ENCODE results near the gene BSCL2. TPM values are rescaled to one million over a fixed set of nuclear protein-coding genes. Genes with fewer than 3 reads are reported as not detected.
"Not testable (repeated sequence)": the region's sequence is repeated elsewhere in the genome, so short reads cannot be mapped to it uniquely, and the experiment has no call there.

Gene BSCL2
- total and polyA plus RNA-seq, 2 donors (not counting 3 experiments of a cell fraction or from before 2014, with no cell fraction given), result 31.1 to 94.8 TPM

- intact Hi-C loops (cut with micrococcal nuclease), result loop anchor here (5.0 kb wide), 1 partner anchor 1085 kb away; the partner anchor contains the start of gene MARK2
- Histone ChIP-seq H4K20me1 (replicated peaks; ENCODE audit: control insufficient read depth, extremely low read depth, insufficient read depth, low read length) (no peaks in the 10 kb centered on the region), H3K4me3 (replicated peaks in 1 of 3; ENCODE audit: insufficient read depth in 1 of 3, low read depth in 1 of 3, low read length in 3 of 3) (no peak overlapping the region), H3K9ac (replicated peaks; ENCODE audit: extremely low read depth, insufficient read depth, low read length) (no peak overlapping the region), H3K79me2 (ENCODE audit: control insufficient read depth, insufficient read depth, low read length) (peaks cover 10% of the 10 kb centered on the region), H3K9me3 (replicated peaks; ENCODE audit: control insufficient read depth, insufficient read depth, low read length) (no peaks in the 10 kb centered on the region), H3K9me1 (replicated peaks; ENCODE audit: control insufficient read depth, extremely low read depth, insufficient read depth, low read length) (no peaks in the 10 kb centered on the region), H3K27ac (ENCODE audit: insufficient read depth, low read depth, low read length) (no peak overlapping the region), H3K4me2 (ENCODE audit: insufficient read depth, low read length) (no peak overlapping the region), H3K27me3 (ENCODE audit: control insufficient read depth in 2 of 2, insufficient read depth in 2 of 2, low read length in 2 of 2) (no peaks in the 10 kb centered on the region), H3K36me3 (ENCODE audit: control insufficient read depth in 2 of 2, extremely low read depth in 1 of 2, insufficient read depth in 2 of 2, low read length in 2 of 2) (peaks cover 0 to 5% of the 10 kb centered on the region in 2 experiments), H2AFZ (ENCODE audit: low read depth, low read length) (no peak overlapping the region), H3K4me1 (ENCODE audit: control insufficient read depth, extremely low read depth, insufficient read depth, low read length) (peaks cover 5% of the 10 kb centered on the region)
- POLR2A ChIA-PET, result no interaction called here
- TF ChIP-seq FOS (IDR thresholded peaks at IDR 0.05; ENCODE audit: borderline replicate concordance, insufficient read depth, low read length), result no peak
- TF ChIP-seq MAX (IDR thresholded peaks at IDR 0.05; ENCODE audit: insufficient read depth, insufficient read length), result no peak
- TF ChIP-seq POLR2AphosphoS5 (IDR thresholded peaks at IDR 0.05; ENCODE audit: insufficient read depth, low read depth, low read length), result no peak
- no peak for TF ChIP-seq MYC (IDR thresholded peaks at IDR 0.05; ENCODE audit: low read depth, low read length)
- no peak for TF ChIP-seq POLR2A (IDR thresholded peaks at IDR 0.05; ENCODE audit: low read depth, low read length)
- no peak for TF ChIP-seq GATA2 (IDR thresholded peaks at IDR 0.05; ENCODE audit: insufficient read depth, insufficient read length, low read depth, low read length)
- TF ChIP-seq JUN (IDR thresholded peaks at IDR 0.05; ENCODE audit: borderline replicate concordance, insufficient read depth, insufficient read length, low read depth), result no peak
- no peak for TF ChIP-seq CTCF (IDR thresholded peaks at IDR 0.05; ENCODE audit: extremely low read depth in 1 of 2, insufficient read depth in 1 of 2, low read depth in 1 of 2, low read length in 2 of 2)
- no peak for TF ChIP-seq EZH2 (IDR thresholded peaks at IDR 0.05; ENCODE audit: borderline replicate concordance, low read depth, low read length, severe bottlenecking)
- dilution Hi-C loops (cut with MboI; ENCODE audit: extremely low pct_ligation_motif_present, low sequenced_read_pairs), result no loop called here
- DNase-seq (ENCODE audit: low read depth, low spot score), result no peak
- CTCF ChIA-PET, result interaction anchor here (1.9 to 2.5 kb wide), 2 partner anchors 9 to 23 kb away, joined by 4 to 8 read pairs; no protein-coding TSS in a partner anchor
- no peak for FAIRE-seq
- BruUV-seq (replicated peaks), result no TSS peak
Measured at GRCh38 chr11:62752177-62752785, 45.1 kb upstream of the BSCL2 start.

- H3K27me3 ChIP-seq (ENCODE audit: control insufficient read depth in 2 of 2, insufficient read depth in 2 of 2, low read length in 2 of 2); FAIRE-seq; H3K4me1 ChIP-seq (ENCODE audit: control insufficient read depth, extremely low read depth, insufficient read depth, low read length); H3K9me3 ChIP-seq (replicated peaks; ENCODE audit: control insufficient read depth, insufficient read depth, low read length); H3K27ac ChIP-seq (ENCODE audit: insufficient read depth, low read depth, low read length); H3K9me1 ChIP-seq (replicated peaks; ENCODE audit: control insufficient read depth, extremely low read depth, insufficient read depth, low read length); H3K4me2 ChIP-seq (ENCODE audit: insufficient read depth, low read length); H3K4me3 ChIP-seq (replicated peaks in 1 of 3; ENCODE audit: insufficient read depth in 1 of 3, low read depth in 1 of 3, low read length in 3 of 3); BruUV-seq (replicated peaks); H3K9ac ChIP-seq (replicated peaks; ENCODE audit: extremely low read depth, insufficient read depth, low read length); H2AFZ ChIP-seq (ENCODE audit: low read depth, low read length); H4K20me1 ChIP-seq (replicated peaks; ENCODE audit: control insufficient read depth, extremely low read depth, insufficient read depth, low read length); DNase-seq (ENCODE audit: low read depth, low spot score); dilution Hi-C loops (cut with MboI; ENCODE audit: extremely low pct_ligation_motif_present, low sequenced_read_pairs); POLR2A ChIA-PET; H3K36me3 ChIP-seq (ENCODE audit: control insufficient read depth in 2 of 2, extremely low read depth in 1 of 2, insufficient read depth in 2 of 2, low read length in 2 of 2); CTCF ChIA-PET: not testable (repeated sequence)
- intact Hi-C loops (cut with micrococcal nuclease), result loop anchor here (5.0 kb wide), 1 partner anchor 1087 kb away; the partner anchor contains the start of gene MARK2
- H3K79me2 ChIP-seq (ENCODE audit: control insufficient read depth, insufficient read depth, low read length), result peaks cover 10% of the 10 kb centered on the region
Measured at GRCh38 chr11:62749931-62750330, 42.7 kb upstream of the BSCL2 start.

Data from endothelial cell of umbilical vein (primary cell).